ENCODE measurements around the gene TTLL1. TPM values are rescaled to one million over a fixed set of nuclear protein-coding genes. Genes with fewer than 3 reads are reported as not detected.

The TTLL1 gene
- total and polyA plus RNA-seq, 2 of the 4 experiments (the other 2 are of a cell fraction): 10.8 to 13.2 TPM

GRCh38 chr22:43035250-43035649 is 53.9 kb downstream of the TTLL1 start:
- no TSS peak for BruUV-seq (replicated peaks)
- in situ Hi-C loops (cut with MboI; ENCODE audit: low sequenced_read_pairs) (no loop called here), dilution Hi-C loops (cut with HindIII; ENCODE audit: low sequenced_read_pairs, unreplicated experiment) (no loop called here), intact Hi-C loops (cut with micrococcal nuclease) (no loop called here)
- H3K4me3 ChIP-seq (ENCODE audit: insufficient read depth, low read depth, low read length): no peak overlapping the region
- H3K23ac ChIP-seq (ENCODE audit: low read depth, low read length): no peak overlapping the region
- TF ChIP-seq MAZ (IDR thresholded peaks at IDR 0.05; ENCODE audit: borderline replicate concordance, low read depth, low read length) (no peak), NFE2L2 (IDR thresholded peaks at IDR 0.05; ENCODE audit: low read depth, low read length) (no peak), ELK1 (IDR thresholded peaks at IDR 0.05; ENCODE audit: borderline replicate concordance, low read depth, low read length) (no peak), MAFK (IDR thresholded peaks at IDR 0.05; ENCODE audit: low read depth, low read length) (no peak), FOS (IDR thresholded peaks at IDR 0.05; ENCODE audit: low read depth, low read length) (no peak), RCOR1 (IDR thresholded peaks at IDR 0.05; ENCODE audit: insufficient replicate concordance, low read length) (no peak), SMC3 (IDR thresholded peaks at IDR 0.05; ENCODE audit: low read depth, low read length) (no peak), BHLHE40 (IDR thresholded peaks at IDR 0.05; ENCODE audit: low read depth, low read length) (no peak), RFX5 (IDR thresholded peaks at IDR 0.05; ENCODE audit: low read depth, low read length) (no peak), RAD21 (IDR thresholded peaks at IDR 0.05; ENCODE audit: low read length) (no peak)
- H3K9me3 ChIP-seq (ENCODE audit: control insufficient read depth, insufficient read depth, low read length): no peaks in the 10 kb centered on the region
- no peak overlapping the region for H3K4me2 ChIP-seq (ENCODE audit: low read depth, low read length)
- no peak overlapping the region for H2BK15ac ChIP-seq (ENCODE audit: low read depth, low read length)
- no peak overlapping the region for H4K8ac ChIP-seq (ENCODE audit: low read depth in 2 of 2, low read length in 2 of 2)
- POLR2A ChIA-PET (ENCODE audit: unreplicated experiment): no interaction called here
- no CpG with 5 or more reads among the region's 9 CpGs for WGBS, 2 experiments (ENCODE audit: extremely low coverage in 2 of 2, insufficient read length in 1 of 2)
- CTCF ChIA-PET: no interaction called here
- no peak overlapping the region for H2AK9ac ChIP-seq (replicated peaks; ENCODE audit: low read depth, low read length, poor library complexity)
- no peak overlapping the region for H2BK20ac ChIP-seq (ENCODE audit: low read depth, low read length)
- H3K9ac ChIP-seq (ENCODE audit: low read depth, low read length): no peak overlapping the region
- peaks cover 6% of the 10 kb centered on the region for H4K20me1 ChIP-seq (ENCODE audit: insufficient read depth, low read length)
- no peak overlapping the region for H4K5ac ChIP-seq (ENCODE audit: low read depth, low read length)
- H2BK120ac ChIP-seq (ENCODE audit: low read depth, low read length): no peak overlapping the region
- no peaks in the 10 kb centered on the region for H3K27me3 ChIP-seq (ENCODE audit: control insufficient read depth, insufficient read depth, low read length)
- no peaks in the 10 kb centered on the region for H3K79me1 ChIP-seq (ENCODE audit: low read depth in 1 of 2, low read length in 2 of 2)
- H3K14ac ChIP-seq (replicated peaks; ENCODE audit: low read depth, low read length): no peak overlapping the region
- no peak overlapping the region for H3K27ac ChIP-seq (ENCODE audit: insufficient read depth, low read length)
- H3K18ac ChIP-seq (ENCODE audit: low read depth, low read length): no peak overlapping the region
- H2AK5ac ChIP-seq (ENCODE audit: low read depth, low read length): no peak overlapping the region; the same call in 1 of the 2 replicates
- H3K4ac ChIP-seq (ENCODE audit: low read depth, low read length): no peak overlapping the region
- ATAC-seq (ENCODE audit: low read depth) (no peak), DNase-seq (no peak)
- H3K4me1 ChIP-seq (ENCODE audit: control insufficient read depth, insufficient read depth, low read length): no peaks in the 10 kb centered on the region
- H3K9me1 ChIP-seq (ENCODE audit: insufficient read depth, low read length): 0 out of 2 replicates have a peak, but pooled peaks cover 3% of the 10 kb centered on the region
- no peaks in the 10 kb centered on the region for H3K36me3 ChIP-seq (ENCODE audit: control insufficient read depth, insufficient read depth, low read length)
- no peak overlapping the region for H3K56ac ChIP-seq (ENCODE audit: extremely low read depth, insufficient read depth, low read length)
- H4K91ac ChIP-seq (ENCODE audit: insufficient read depth, low read depth, low read length): no peak overlapping the region
- H2BK5ac ChIP-seq (ENCODE audit: low read depth, low read length, poor library complexity, severe bottlenecking): no peak overlapping the region
- H2AFZ ChIP-seq (replicated peaks; ENCODE audit: low read length, poor library complexity): no peak overlapping the region
